ENCODE data around the gene GATAD2A.

DNA sequence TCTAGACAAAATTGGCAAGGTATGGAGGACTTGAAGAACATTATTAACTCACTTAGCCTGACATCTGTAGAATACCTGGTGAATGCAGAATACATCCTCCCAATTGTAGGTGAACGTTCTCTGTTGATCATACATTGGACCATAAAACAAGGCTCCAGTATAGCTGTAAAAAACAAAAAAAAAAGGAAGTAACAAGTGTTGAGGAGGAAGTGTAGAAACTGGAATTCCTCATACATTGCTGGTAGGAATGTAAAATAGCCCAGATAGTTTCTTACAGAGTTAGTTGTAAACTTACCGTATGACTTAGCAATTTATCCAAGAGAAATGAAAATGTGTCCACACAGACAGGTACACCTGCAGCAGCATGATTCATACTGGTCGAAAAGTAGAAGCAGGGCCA is 65.1 kb downstream of the GATAD2A start:
- TF ChIP-seq YY1 (IDR thresholded peaks at IDR 0.05; ENCODE audit: insufficient read depth, insufficient read length) (no peak), ZNF274 (IDR thresholded peaks at IDR 0.05; ENCODE audit: low read depth, low read length) (no peak), SUZ12 (IDR thresholded peaks at IDR 0.05; ENCODE audit: extremely low read depth, insufficient read depth, insufficient read length) (no peak)

All from NT2/D1 (cell line).